Heart left ventricle (tissue), 16 donors: ENCODE results near the gene SMIM32. TPM values are rescaled to one million over a fixed set of nuclear protein-coding genes. Genes with fewer than 3 reads are reported as not detected.

Experiments
- ATAC-seq, 4 donors: fragments of 200-7000 bp; cut with Tn5 transposase; one replicate each; pipeline ENCODE4 v1.9.1; 2020 to 2022; ENCODE audit warnings: moderate library complexity in 4 of 4, mild to moderate bottlenecking in 3 of 4, moderate number of reproducible peaks in 1 of 4
- DNase-seq, 5 donors: peaks; one replicate each; pipeline ENCODE4 v3.0.0-alpha.2; 2020
- H3K27ac ChIP-seq, 12 donors: fragments of 200-600 bp; sonication (generic) in 4 of 12; one replicate each; pipeline versions ENCODE4 v1.5.0 to v1.8.0; 2016 to 2022; ENCODE audit warnings: mild to moderate bottlenecking in 2 of 12
- H3K27me3 ChIP-seq, 9 donors: fragments of 200-600 bp; sonication (generic) in 2 of 9; one replicate each; pipeline versions ENCODE4 v1.5.1 to v1.8.0; 2016 to 2022; ENCODE audit warnings: mild to moderate bottlenecking in 3 of 9
- H3K36me3 ChIP-seq, 9 donors: fragments of 200-600 bp; sonication (generic) in 2 of 9; one replicate each; pipeline versions ENCODE4 v1.5.0 to v1.8.0; 2018 to 2022; ENCODE audit warnings: mild to moderate bottlenecking in 2 of 9
- H3K4me1 ChIP-seq, 12 donors: fragments of 200-600 bp; sonication (generic) in 4 of 12; one replicate each; pipeline versions ENCODE4 v1.5.0 to v1.8.0; 2016 to 2022; ENCODE audit warnings: mild to moderate bottlenecking in 3 of 12
- H3K4me3 ChIP-seq, 12 donors: fragments of 200-600 bp; sonication (generic) in 4 of 12; one replicate each; pipeline versions ENCODE4 v1.5.0 to v1.8.0; 2017 to 2022; ENCODE audit warnings: mild to moderate bottlenecking in 9 of 12, moderate library complexity in 4 of 12
- H3K9me3 ChIP-seq, 12 donors: fragments of 200-600 bp; sonication (generic) in 4 of 12; one replicate each; pipeline versions ENCODE4 v1.5.0 to v1.8.0; 2016 to 2022; ENCODE audit warnings: mild to moderate bottlenecking in 1 of 12
- CTCF ChIP-seq, 12 donors: fragments of 200-600 bp; sonication (generic) in 4 of 12; IDR thresholded peaks; one replicate each; pipeline versions ENCODE4 v1.5.0 to v1.8.0; 2018 to 2022; ENCODE audit warnings: antibody characterized with exemption in 12 of 12, mild to moderate bottlenecking in 5 of 12
- POLR2A ChIP-seq, 2 donors: fragments of 450-650 bp; IDR thresholded peaks; one replicate each; pipeline ENCODE4 v1.6.1; 2017; ENCODE audit warnings: antibody characterized with exemption in 2 of 2, mild to moderate bottlenecking in 2 of 2, moderate library complexity in 2 of 2
- WGBS, 4 donors: extraction: QIAGEN DNeasy Blood & Tissue Kit in 2 of 4; methylation state at CpG; one replicate each; pipeline versions ENCODE4 v1.1.5 to v1.1.7; 2013 to 2018; 5-methylcytosine and 5-hydroxymethylcytosine counted together
- intact Hi-C, 10 donors: fragments of 100-400 bp; cut with DNase I; formaldehyde crosslinking; loops; one replicate each; pipeline versions ENCODE4 v1.11.1 to v1.14.2; 2022
- polyA plus RNA-seq, 2 donors: library from polyadenylated mRNA; stranded (reverse); fragments of 200-250 nt; gene quantifications; one replicate each; pipeline ENCODE4 v1.2.3, GENCODE V29; 2013
- total RNA-seq, 9 donors: library from RNA; depleted of rRNA in 2 of 9; stranded (reverse); fragments of >200 nt in 2 of 9; fragmentation: NEBNext Ultra II Directional in 3 of 9; extraction: Animal tissue kit (Norgen Biotek cat#: 25700) in 3 of 9; gene quantifications; one replicate each; pipeline versions ENCODE4 v1.1.0 to v1.2.4, GENCODE V29; 2016 to 2023
- donor health status: ischemic (EF 13 %, LVEDD 7.1; RV severe dilation, severe dysfunction).
- donor health status: healthy with polysubstance abuse.
- donor health status: DM: no; HTN: yes; CAD: no.
- donor health status: DM: no; HTN: no; CAD: no.
- donor health status: ischemic (EF 25% LVEDD 6.9; RV normal size, moderate dysfunction).
- donor health status: ischemic (EF 25% LVEDD 5.7; RV mildly dilated, moderate dysfunction).
- donor health status: healthy.
- donor health status: DM: yes; HTN: yes; CAD: no.
- donor health status: ischemic (EF 35%, LVEDD 5.7; RV mildly dilated, moderate dysfunction).
- donor health status: nonischemic (EF 11% LVEDD 7.7; RV severe dilation, severe dysfunction).
- donor health status: DM: yes; HTN: yes; CAD: no.
- donor health status: PGD.
- donor health status: ischemic (EF 29% LVEDD 5.4; RV normal size, mild dysfunction).
- donor health status: nonischemic (EF 23%, LVEDD 6.1; RV moderate dilation, normal function).

SMIM32 gene
- total and polyA plus RNA-seq, 11 donors = not detected

GRCh38 chr5:136221340-136221739 lies 28.4 kb upstream of the SMIM32 start:
- Histone ChIP-seq H3K4me3 (no peak overlapping the region), H3K4me1 (no peaks in the 10 kb centered on the region), H3K9me3 (peaks cover 0 to 23% (median 3%) of the 10 kb centered on the region in 12 donors), H3K36me3 (no peaks in the 10 kb centered on the region), H3K27me3 (peaks cover 0 to 26% (median 0%) of the 10 kb centered on the region in 9 donors), H3K27ac (no peak overlapping the region)
- ATAC-seq (no peak), DNase-seq (no peak)
- TF ChIP-seq CTCF (IDR thresholded peaks at IDR 0.05) (no peak), POLR2A (IDR thresholded peaks at IDR 0.05) (no peak)
- WGBS, 4 donors = 82 to 89% (median 89%) methylated on average over 4 of the region's 4 CpGs
- intact Hi-C loops = no loop called here

- H3K9me3 ChIP-seq = peaks cover 0 to 20% (median 3%) of the 10 kb centered on the region in 12 donors
- DNase-seq = no peak
- no peak overlapping the region for H3K27ac ChIP-seq
- H3K4me3 ChIP-seq = no peak overlapping the region
- ATAC-seq = peak in 1 of 4 donors; percentile 20
- no peaks in the 10 kb centered on the region for H3K4me1 ChIP-seq
- WGBS, 4 donors = 86 to 92% (median 89%) methylated on average over 8 of the region's 8 CpGs
- TF ChIP-seq POLR2A (IDR thresholded peaks at IDR 0.05) (no peak), CTCF (IDR thresholded peaks at IDR 0.05) (no peak)
- H3K36me3 ChIP-seq = no peaks in the 10 kb centered on the region
- intact Hi-C loops = loop anchor here in 2 of 10 donors (10.0 kb wide), 1 partner anchor 651 kb away; no protein-coding TSS in a partner anchor
- peaks cover 0 to 42% (median 9%) of the 10 kb centered on the region in 9 donors for H3K27me3 ChIP-seq
Measured at GRCh38 chr5:136216230-136216629, 23.3 kb upstream of the SMIM32 start.

DNA sequence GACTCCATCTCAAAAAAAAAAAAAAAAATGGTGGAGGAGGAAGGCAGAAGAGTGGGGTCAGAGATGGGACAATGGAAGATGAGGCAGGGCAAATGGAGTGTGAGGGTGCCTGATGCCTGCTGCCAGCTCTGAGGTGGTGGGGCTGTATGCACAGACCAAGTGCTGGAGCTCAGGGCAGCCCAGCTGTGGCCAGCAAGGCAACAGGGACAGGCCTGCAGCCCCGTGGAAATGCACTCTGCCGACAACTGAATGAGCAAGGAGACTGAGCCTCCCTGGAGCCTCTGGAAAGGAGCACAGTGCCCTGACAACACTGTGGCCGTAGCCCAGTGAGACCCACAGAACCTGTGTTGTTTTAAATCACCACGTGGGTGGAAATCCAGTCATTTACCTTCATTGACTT lies 22.9 kb upstream of the SMIM32 start:
- Histone ChIP-seq H3K4me3 (no peak overlapping the region), H3K4me1 (no peaks in the 10 kb centered on the region), H3K27ac (no peak overlapping the region), H3K27me3 (peaks cover 0 to 42% (median 9%) of the 10 kb centered on the region in 9 donors), H3K36me3 (no peaks in the 10 kb centered on the region), H3K9me3 (peaks cover 0 to 16% (median 3%) of the 10 kb centered on the region in 12 donors)
- TF ChIP-seq CTCF (IDR thresholded peaks at IDR 0.05) (no peak), POLR2A (IDR thresholded peaks at IDR 0.05) (no peak)
- 73 to 89% (median 82%) methylated on average over 3 to 4 of the region's 4 CpGs for WGBS, 4 donors
- ATAC-seq (no peak), DNase-seq (no peak)
- intact Hi-C loops = loop anchor here in 3 of 10 donors (2.0 to 10.0 kb wide), 2 partner anchors 323 to 651 kb away; no protein-coding TSS in a partner anchor

DNA sequence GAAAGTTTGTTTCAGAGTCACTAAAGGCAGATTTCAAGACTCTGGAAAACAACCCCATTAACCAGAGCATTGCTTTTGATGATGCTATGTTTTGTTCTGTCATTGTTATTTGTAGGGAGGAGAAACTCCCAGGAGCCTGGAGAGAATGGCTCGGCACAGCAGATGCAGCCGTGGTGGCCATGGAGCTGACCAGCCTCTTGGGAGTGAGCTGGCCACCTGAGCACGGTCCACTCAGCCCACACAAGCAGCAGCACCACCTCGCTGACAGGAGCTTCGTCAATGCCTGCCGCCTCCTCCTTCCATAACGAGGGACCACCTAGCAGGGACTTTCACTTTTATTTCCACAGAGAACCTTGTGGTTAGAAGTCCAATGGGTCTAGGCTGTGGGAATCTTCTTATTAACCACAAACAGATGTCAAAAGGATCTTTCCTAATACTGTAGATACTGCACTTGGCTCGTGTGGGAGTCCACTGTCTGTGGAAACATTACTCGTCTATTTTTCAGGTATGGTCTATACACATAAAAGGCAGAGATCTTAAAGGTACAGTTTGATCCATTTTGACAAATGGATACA lies 21.0 kb upstream of the SMIM32 start:
- ATAC-seq = no peak
- intact Hi-C loops = loop anchor here (2.0 to 10.0 kb wide), 10 partner anchors 132 to 657 kb away; no protein-coding TSS in a partner anchor
- WGBS, 4 donors = 57 to 60% (median 58%) methylated on average over 9 of the region's 9 CpGs

More for the DNA sequence above, 21.0 kb upstream of the SMIM32 start:
- no peak for DNase-seq
- no peaks in the 10 kb centered on the region for H3K36me3 ChIP-seq
- no peak overlapping the region for H3K4me3 ChIP-seq
- H3K9me3 ChIP-seq = no peaks in the 10 kb centered on the region
- TF ChIP-seq CTCF (IDR thresholded peaks at IDR 0.05) (no peak), POLR2A (IDR thresholded peaks at IDR 0.05) (no peak)
- peaks cover 0 to 42% (median 9%) of the 10 kb centered on the region in 9 donors for H3K27me3 ChIP-seq
- no peak overlapping the region for H3K27ac ChIP-seq
- no peaks in the 10 kb centered on the region for H3K4me1 ChIP-seq
